GM21528 (cell line): ENCODE results near the gene STK4.
"Not testable (repeated sequence)": the region's sequence is repeated elsewhere in the genome, so short reads cannot be mapped to it uniquely, and the experiment has no call there.

Experiments used
- ATAC-seq: cut with Tn5 transposase; IDR thresholded peaks from one replicate; pipeline ENCODE4 v1.9.1; 2021; ENCODE audit warnings: mild to moderate bottlenecking, moderate library complexity; ENCODE audit not compliant: unreplicated experiment, low FRiP score

The STK4 gene

GRCh38 chr20:45021631-45022030 lies 55.3 kb downstream of the STK4 start:
- no peak for ATAC-seq

- not testable (repeated sequence) for ATAC-seq
Observed at GRCh38 chr20:45023140-45023539, 56.8 kb downstream of the STK4 start.

DNA sequence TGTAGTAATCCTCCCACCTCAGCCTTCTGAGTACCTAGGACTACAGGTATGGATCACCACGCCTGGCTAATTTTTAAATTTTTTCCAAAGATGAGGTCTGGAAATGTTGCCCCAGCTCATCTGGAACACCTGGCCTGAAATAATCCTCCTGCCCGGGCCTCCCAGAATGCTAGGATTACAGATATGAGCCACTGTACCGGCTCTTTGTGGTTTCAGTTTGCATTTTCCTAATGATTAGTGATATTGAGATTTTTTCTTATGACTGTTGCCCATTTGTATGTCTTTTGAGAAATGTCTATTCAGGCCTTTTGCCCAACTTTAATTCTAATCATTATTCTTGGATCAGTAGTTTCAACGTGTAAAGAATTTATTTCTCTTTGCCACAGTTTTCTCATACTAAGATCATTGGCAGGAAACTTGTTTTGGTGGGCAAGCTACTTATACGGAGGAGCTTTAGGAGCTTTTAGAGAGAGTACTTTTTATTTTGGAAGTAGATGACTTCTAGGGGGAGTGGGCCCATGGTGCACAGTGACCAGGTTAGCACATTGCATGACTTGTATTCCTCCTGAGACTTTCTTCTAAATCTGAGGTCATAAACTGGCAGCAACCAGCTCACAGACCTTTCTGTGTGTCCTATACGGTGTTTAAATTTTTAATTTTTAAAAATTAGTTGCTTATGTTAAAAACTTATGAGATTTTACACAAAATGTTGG lies 62.3 kb downstream of the STK4 start:
- no peak for ATAC-seq

- no peak for ATAC-seq
Observed at GRCh38 chr20:45029884-45030283, 63.6 kb downstream of the STK4 start.

DNA sequence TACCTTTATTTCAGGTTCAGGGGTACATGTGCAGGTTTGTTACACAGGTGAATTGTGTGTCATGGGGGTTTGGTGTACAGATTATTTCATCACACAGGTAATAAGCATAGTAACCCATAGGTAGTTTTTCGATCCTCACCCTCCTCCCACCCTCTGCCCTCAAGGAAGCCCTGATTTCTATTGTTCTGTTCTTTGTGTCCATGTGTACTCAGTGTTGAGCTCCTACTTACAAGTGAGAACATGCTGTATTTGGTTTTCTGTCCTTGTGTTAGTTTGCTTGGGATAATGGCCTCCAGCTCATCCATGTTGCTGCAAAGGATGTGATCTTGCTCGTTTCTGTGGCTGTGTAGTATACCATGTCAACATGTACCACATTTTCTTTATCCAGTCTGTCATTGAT lies 66.0 kb downstream of the STK4 start:
- no peak for ATAC-seq

DNA sequence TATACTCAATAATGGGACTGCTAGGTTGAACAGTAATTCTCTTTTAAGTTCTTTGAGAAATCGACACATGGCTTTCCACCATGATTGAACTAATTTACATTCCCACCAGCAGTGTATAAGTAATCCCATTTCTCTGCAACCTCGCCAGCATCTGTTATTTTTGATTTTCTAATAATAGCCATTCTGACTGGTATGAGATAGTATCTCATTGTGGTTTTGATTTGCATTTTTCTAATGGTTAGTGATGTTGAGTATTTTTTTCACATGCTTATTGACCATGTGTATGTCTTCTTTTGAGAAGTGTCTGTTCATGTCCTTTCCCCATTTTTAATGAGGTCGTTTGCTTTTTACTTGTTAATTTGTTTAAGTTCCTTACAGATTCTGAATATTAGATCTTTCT lies 66.5 kb downstream of the STK4 start:
- ATAC-seq: no peak

DNA sequence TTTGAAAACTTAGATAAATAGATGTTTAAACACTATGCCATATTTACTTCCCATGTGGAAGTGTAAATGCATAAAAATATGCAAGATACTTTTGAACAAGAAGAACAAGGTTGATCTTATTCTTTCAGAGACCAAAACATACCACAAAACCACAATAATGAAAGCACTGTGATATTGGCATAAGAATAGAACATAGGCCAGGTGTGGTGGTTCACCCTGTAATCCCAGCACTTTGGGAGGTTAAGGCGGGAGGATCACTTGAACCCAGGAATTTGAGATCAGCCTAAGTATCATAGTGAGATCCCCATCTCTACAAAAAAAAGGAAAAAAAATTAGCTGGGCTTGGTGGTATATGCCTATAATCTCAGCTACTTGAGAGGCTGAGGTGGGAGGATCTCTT lies 68.1 kb downstream of the STK4 start:
- ATAC-seq: no peak

GRCh38 chr20:45036044-45036755 lies 69.9 kb downstream of the STK4 start:
- ATAC-seq: no peak

- no peak for ATAC-seq
Observed at GRCh38 chr20:45037050-45037449, 70.7 kb downstream of the STK4 start.

DNA sequence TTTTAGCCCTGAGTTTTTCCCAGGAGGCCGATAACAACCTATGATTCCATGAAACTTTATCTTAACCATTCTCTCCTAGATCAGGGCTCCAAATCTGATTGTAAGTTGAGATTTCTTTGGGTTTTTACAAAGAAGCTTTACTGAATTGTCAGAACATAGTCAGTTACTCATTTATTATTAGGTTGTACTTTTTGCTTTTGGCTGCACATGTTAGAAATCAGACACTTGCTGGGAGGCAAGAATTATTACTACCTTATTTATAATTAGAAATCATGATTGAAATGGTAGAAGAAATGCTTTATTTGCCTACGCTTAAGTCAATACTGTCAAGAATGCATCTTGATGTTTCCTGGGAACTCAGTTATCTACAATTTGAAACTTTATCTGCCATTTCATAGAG lies 71.3 kb downstream of the STK4 start:
- no peak for ATAC-seq

- ATAC-seq: no peak
Observed at GRCh38 chr20:45038745-45039474, 72.6 kb downstream of the STK4 start.

DNA sequence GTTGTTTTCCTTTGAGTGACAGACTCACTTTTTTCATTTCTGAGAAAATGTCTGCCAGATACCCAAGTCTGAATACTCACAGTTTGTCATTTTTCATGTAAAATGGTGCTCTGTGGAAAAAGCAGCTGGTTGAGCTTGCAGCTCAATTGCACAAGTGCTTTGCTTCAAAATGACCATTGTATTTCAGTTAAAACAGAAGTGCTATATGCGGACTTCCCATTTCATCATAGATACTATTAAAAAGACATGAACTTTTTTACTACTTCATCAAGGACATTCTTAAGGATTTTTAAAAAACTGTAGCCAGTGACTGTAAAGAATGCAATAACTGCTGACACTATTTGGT lies 73.1 kb downstream of the STK4 start:
- no peak for ATAC-seq

GRCh38 chr20:45041464-45042337 lies 75.4 kb downstream of the STK4 start:
- ATAC-seq: no peak

- no peak for ATAC-seq
Observed at GRCh38 chr20:45042978-45043377, 76.7 kb downstream of the STK4 start.

DNA sequence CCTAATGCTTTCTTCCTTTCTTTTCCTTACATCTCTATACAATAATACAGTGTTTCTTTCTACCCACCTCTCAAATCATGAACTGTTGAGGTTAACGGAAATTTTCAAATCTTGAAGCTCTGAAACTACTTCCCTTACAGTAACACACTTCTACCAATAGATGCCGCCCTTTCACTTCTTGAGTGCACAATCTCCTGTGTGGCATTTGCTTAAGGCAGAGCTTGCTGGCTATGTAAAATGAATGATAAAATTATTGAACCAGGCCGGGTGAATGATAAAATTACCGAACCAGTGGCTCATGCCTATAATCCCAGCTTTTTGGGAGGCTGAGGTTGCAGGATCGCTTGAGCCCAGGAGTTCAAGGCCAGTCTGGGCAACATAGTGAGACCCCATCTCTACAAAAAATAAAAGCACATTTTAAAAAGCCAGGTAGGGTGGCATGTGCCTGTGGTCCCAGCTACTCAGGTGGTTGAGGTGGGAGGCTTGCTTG lies 77.8 kb downstream of the STK4 start:
- ATAC-seq: no peak

- no peak for ATAC-seq
Observed at GRCh38 chr20:45044601-45045000, 78.3 kb downstream of the STK4 start.

DNA sequence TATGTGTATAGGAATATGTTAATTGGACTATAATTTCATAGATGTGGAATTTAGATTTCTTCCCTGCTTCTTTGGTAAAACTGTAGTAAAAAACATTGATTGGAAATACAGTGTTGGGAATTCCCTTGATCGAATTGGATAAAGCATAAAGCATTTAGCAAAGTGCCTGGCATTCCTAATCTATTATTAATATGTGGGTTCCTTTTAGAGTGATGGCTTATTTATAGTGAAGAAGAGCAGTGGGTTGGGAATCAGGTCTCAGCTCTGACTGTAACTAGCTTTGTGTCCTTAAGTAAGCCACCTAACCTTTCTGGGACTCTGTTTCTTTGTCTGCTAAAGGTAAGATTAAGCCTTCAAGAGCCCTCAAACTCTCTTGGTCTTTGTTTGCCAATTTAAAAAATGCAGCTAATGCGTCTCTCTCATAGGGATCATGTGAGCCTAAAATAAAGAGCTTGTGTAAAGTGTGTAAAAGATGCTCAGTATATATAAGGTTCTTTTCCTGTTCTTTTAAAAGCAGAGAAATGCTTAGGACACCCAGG lies 81.3 kb downstream of the STK4 start:
- ATAC-seq: no peak

- no peak for ATAC-seq
Observed at GRCh38 chr20:45049438-45049837, 83.1 kb downstream of the STK4 start.

- ATAC-seq: no peak
Observed at GRCh38 chr20:45049904-45050471, 83.7 kb downstream of the STK4 start.
